NCI-H1105 treated with DMSO at 0.1 percent for 48 hours (cell line): ENCODE measurements around the gene HSD17B11.
"Not testable (repeated sequence)": the region's sequence is repeated elsewhere in the genome, so short reads cannot be mapped to it uniquely, and the experiment has no call there.

ENCODE experiments used
- DNase-seq: peaks from one replicate; lab custom pipeline; 2025; lab: John Stamatoyannopoulos, UW

Gene HSD17B11

DNA sequence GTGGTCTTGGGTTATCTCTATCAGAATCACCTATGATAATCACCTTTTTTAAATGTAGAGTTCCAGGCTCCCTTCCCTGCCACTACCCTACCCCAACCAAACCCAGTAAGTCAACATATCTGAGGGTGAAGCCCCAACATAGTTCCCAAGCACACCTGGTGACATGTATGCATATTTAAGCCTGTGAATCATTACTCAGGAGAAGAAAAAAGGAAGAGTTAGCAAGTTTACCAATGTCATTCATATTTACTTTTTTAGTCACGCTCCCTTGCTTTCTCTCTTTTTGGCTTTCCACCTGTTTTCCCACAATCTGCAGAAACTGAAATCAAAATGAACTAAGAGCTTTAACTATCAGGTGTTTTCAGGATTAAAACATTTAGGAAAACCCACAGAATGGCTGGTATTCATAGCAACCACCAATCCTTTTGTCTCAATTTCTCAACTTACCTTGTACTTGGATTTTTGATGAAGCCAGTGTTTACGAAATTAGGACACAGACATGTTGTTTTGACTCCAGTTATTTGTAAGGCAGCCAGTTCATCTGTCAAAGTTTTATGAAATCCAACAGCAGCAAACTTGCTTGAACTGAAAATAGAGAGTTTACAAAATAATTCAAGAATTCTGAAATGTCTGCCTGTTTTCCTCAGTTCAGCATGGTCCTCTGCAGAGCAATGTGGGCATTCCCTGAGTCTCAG is 34.0 kb downstream of the HSD17B11 start:
- no peak for DNase-seq

- DNase-seq, result no peak
Measured at GRCh38 chr4:87354168-87355102, 36.6 kb downstream of the HSD17B11 start.

- no peak for DNase-seq
Measured at GRCh38 chr4:87353592-87353991, 37.4 kb downstream of the HSD17B11 start.

- no peak for DNase-seq
Measured at GRCh38 chr4:87345139-87345538, 45.8 kb downstream of the HSD17B11 start.

GRCh38 chr4:87342872-87343271 is 48.1 kb downstream of the HSD17B11 start:
- DNase-seq, result no peak

GRCh38 chr4:87341954-87342635 is 48.9 kb downstream of the HSD17B11 start:
- not testable (repeated sequence) for DNase-seq

- DNase-seq, result no peak
Measured at GRCh38 chr4:87339440-87339839, 51.5 kb downstream of the HSD17B11 start.

GRCh38 chr4:87337361-87337760 is 53.6 kb downstream of the HSD17B11 start:
- DNase-seq, result no peak

DNA sequence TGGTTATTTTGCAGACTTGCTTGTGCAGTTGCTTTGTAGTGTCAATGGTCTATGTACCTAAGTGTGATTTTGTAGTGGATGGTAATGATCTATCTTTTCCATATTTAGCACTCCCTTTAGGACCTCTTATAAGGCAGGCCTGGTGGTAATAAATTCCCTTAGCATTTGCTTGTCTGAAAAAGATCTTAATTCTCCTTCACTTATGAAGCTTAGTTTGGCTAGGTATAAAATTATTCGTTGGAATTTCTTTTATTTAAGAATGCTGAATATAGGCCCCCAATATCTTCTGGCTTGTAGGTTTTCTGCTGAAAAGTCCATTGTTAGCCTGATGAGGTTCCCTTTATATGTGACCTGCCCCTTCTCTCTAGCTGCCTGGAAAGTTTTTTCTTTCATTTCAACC is 57.7 kb downstream of the HSD17B11 start:
- DNase-seq, result no peak

GRCh38 chr4:87330761-87331160 is 60.2 kb downstream of the HSD17B11 start:
- no peak for DNase-seq

GRCh38 chr4:87327136-87327535 is 63.9 kb downstream of the HSD17B11 start:
- no peak for DNase-seq

- peak; percentile 64 for DNase-seq
Measured at GRCh38 chr4:87326460-87326859, 64.5 kb downstream of the HSD17B11 start.

DNA sequence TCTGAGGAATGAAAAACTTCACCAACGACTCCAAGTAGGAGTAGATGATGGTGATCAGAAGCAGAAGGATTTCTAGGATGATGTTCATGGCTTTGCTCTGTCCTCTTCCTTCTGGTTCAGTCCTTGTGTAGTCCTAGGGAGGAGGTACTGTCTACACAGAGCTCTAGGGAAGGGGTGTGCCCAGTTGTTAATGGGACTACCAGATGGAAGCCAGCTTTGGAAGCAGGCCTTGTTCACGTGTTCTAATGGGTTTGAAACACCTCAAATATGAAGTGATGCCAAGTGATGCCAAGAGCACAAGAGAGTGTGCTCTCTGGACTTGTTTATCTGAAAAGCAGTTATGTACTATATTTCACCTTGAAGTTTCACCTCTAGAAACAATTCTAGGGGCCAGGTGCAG is 68.2 kb downstream of the HSD17B11 start, which contains the start of gene HSD17B13:
HSD17B13 (minus strand) TSS at position 129 of the 400 bp plus-strand sequence; CDS start at position 88, 41 bp downstream.
- peak; percentile 37 for DNase-seq

GRCh38 chr4:87321888-87322287 is 69.1 kb downstream of the HSD17B11 start:
- DNase-seq, result no peak

- DNase-seq, result no peak
Measured at GRCh38 chr4:87317527-87317926, 73.5 kb downstream of the HSD17B11 start.

- DNase-seq, result no peak
Measured at GRCh38 chr4:87316961-87317360, 74.0 kb downstream of the HSD17B11 start.

DNA sequence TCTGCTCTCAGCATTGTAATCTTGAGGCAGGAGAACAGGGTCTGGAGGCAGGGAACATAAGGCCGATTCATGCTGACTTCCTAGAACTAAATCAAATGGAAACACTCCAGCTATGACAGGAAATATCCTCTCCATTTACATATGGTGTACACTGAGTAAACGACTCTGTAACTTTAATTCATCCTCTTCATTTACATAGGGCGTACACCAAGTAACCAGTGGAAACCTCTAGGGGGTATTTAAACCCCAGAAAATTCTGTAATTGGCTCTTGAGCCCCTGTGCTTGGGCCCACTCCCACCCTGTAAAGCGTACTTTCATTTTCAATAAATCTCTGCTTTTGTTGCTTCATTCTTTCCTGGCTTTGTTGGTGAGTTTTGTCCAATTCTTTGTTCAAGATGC is 76.0 kb downstream of the HSD17B11 start:
- DNase-seq, result not testable (repeated sequence)

DNA sequence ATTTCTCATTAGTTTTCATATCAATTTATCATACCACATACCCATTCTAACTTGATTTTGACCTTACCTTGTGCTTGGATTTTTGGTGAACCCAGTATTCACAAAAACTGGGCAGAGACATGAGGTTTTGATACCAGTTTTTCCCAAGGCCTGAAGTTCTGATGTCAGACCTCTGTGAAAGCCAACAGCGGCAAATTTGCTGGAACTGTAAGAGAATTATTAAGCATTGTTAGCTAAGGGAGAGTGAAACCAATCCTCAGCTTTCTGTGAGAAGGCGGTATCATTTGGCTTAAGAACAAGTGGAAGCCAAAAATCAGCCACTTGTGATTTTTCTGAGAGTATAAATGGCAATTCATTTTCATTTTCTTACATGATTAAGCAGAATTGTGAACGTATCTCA is 77.2 kb downstream of the HSD17B11 start:
- DNase-seq, result no peak

DNA sequence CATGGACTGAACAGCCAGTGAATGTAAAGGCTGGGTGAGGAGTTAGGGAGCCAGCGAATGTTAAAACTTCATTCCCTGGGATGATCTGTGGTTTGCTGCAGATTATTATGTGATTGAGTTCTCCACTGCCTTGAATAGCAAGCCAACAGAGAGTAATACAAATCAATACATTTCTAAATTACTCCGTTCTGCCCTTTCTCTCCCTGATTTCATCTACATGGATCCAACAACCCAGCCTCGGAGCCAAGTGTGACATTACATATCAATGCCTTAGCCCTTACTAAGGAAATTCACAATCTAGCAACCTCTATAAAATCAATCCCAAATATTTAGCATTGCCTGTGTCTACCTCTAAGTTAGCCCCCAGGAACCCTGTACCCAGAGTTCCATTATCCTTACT is 79.3 kb downstream of the HSD17B11 start:
- DNase-seq, result no peak

GRCh38 chr4:87310691-87311335 is 80.2 kb downstream of the HSD17B11 start:
- DNase-seq, result no peak

GRCh38 chr4:87309625-87310024 is 81.4 kb downstream of the HSD17B11 start:
- DNase-seq, result no peak

DNA sequence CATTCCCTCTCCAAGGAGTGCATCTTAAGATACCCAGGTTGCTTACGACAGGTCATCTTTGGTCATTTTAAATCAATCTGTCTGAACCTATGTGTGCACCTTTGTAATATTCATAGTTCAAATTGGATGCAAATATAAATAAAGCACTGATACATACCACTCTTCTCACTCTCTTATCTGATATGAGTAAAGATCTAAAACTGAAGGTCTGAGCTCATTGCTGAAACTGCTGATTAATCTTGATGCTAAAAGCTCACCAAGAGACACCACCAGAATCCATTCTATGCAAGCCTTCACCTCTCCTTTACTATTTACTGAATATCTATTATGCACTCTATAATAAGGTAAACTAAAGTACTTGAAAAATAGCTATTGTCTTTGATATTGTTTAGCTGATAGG is 84.9 kb downstream of the HSD17B11 start:
- DNase-seq, result no peak
